HG03139 (cell line): ENCODE data around the gene DHRS7C.

Experiments
- ATAC-seq: cut with Tn5 transposase; IDR thresholded peaks from one replicate; pipeline ENCODE4 v1.9.1; 2021; ENCODE audit not compliant: unreplicated experiment

Gene DHRS7C, protein sequence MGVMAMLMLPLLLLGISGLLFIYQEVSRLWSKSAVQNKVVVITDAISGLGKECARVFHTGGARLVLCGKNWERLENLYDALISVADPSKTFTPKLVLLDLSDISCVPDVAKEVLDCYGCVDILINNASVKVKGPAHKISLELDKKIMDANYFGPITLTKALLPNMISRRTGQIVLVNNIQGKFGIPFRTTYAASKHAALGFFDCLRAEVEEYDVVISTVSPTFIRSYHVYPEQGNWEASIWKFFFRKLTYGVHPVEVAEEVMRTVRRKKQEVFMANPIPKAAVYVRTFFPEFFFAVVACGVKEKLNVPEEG

DNA sequence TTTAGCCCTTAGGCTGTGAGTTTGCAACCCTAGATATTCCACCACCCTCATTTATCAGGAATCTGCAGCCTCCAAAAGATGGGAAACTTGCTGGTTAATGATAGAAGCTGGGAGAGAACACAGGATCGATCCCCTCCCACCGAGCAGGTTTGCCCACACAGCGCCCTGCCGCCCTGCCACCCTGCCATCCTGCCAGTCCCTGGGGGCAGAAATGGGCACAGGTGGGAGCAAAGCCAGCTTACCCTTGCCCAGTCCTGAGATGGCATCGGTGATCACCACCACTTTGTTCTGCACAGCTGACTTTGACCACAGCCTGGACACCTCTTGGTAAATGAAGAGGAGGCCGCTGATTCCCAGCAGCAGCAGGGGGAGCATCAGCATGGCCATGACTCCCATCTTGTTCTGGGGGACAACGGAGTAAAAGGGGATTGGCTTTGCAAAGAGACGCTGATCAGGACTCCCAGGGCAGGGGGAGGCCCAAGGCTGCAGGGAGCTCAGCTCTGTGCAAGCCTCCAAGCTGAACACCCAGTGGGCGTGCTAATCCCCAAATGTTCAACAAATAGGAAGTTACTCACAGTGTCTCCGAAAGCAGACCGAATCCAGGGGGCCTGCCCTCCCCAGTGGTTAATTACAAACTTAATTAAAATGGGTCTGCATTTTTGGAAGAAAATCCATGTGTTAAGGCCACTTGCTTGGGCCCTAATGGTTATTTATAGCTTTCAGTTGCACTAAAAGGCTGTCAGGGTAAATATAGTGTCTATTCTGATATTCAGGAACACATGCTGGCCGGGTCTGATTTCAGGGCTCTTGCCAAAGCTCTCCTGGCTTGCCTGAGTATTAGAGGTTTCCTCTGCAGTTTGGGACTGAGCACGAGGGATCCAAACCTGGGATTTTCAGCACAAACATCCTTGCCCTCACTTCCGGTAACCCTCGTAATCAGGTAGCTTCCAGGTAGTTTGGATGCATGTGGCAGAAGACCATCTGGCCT, at the start of gene DHRS7C:
TSS of gene DHRS7C (minus strand) at position 704 of the 988 bp plus-strand sequence. CDS start at position 396, 308 bp downstream.
- no peak for ATAC-seq

DNA sequence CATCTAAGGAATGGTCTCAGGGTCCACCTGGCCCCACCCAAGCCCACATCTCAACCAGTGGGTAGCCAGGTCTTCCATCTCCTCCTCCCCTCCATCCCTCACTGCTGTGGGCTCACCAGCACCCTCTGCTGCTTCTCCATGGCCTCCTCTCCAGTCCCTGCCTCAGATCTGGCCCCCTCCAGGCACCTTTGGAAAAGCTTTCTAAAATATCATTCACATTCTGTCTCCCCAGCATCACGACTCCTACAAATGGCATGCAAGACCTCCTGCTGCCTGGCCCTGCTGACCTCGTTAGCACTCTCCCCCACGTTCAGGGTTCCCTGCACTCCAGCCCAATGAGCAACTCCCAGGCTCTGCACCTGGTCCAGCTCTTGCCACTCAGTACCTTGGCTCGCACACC, 48.0 kb upstream of the DHRS7C start:
- no peak for ATAC-seq

DNA sequence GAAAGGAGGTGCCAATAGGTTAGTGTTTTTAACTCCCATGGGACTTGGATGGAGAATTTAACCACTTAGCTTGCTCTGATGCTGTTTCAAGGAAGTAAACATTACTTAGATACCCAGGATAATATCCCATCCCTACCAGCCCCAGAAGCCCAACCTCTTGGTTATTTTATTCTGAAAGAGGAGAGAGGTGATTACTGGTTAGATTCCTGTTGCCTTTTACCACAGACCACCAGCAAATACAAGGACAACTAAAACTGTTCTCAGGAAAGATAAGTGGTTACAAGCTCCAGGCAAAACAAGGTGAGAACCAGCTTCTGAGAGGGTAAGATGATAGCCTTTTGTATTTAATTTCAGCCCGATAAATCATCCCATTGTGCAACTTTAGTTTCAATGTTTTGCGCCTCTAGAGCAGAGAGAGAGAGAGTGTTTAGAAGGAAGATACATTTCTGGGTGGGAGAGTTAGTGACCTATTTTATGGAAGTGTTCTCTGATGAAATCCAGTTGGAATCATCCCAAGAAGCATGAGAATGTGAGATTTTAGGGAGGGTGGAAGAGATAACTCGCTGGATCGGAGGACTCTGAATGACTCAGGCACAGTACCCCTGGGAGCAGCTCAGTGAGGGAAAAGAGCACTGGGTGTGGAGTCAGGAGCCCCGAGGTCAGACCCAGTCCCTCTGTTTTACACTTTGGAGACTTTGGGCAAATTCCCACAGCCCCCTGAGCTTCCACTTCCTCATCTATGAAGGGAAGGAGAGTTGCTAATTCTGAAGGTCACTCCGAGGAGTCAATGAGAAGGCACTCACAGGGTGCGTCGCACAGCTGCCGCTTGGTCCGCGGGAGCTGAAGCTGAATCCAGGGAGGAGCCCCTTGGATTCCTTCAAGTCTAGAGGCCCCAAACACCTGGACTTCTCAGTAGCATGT, 46.4 kb upstream of the DHRS7C start:
- ATAC-seq: no peak

DNA sequence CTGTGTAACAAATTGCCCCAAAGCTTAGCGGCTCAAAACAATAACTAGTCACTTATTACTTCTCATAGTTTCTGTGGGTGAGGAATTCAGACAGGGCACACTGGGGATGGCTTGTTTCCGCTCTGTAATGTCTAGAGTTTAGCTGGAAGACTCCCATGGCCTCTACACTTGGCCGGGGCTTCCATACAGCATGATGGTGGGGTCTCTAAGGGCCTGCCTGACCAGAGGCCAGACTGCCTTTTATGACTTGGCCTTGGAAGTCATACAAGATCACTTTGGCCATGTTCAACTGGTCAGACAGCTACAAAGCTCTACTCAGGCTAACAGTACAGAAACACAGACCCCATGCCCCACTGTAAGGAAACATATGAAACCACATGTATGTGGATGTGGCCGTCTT, 42.5 kb upstream of the DHRS7C start:
- ATAC-seq: no peak

DNA sequence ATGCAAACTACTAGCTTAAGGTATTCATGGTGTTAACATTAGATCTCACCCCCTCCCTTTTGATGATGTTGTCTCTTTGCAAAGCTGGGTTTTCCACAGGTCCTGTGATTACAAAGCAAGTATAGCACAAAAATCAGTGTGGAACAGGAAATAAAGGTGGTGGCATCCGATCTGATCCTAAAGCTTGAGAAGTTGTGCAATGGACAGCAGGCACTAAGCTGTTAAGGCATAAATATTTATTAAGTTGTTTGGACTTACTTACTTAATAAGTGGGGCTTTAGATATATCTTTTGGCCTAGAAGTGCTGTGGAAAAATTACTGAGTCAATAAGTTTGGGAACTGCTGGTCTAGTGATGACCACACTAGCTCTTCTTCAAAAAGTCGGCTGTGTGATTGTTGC, 39.3 kb upstream of the DHRS7C start:
- no peak for ATAC-seq

DNA sequence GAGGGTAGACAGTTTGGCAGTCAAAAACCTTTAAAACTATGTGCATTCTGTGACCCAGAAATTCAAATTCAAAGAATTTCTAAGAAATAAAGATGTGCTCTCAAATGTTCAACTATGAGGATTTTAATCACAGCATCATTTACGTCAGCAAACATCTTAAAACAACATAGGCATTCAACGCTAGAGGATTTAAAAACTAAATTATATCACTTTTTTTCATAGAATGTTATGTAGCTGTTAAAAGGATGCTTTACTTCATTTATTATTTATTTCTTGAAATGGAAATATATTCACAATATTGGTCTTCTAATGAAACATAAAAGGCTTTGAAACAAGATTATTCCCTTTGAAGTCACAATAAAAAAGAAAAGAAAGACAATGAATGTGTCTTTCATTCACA, 38.0 kb upstream of the DHRS7C start:
- ATAC-seq: no peak

DNA sequence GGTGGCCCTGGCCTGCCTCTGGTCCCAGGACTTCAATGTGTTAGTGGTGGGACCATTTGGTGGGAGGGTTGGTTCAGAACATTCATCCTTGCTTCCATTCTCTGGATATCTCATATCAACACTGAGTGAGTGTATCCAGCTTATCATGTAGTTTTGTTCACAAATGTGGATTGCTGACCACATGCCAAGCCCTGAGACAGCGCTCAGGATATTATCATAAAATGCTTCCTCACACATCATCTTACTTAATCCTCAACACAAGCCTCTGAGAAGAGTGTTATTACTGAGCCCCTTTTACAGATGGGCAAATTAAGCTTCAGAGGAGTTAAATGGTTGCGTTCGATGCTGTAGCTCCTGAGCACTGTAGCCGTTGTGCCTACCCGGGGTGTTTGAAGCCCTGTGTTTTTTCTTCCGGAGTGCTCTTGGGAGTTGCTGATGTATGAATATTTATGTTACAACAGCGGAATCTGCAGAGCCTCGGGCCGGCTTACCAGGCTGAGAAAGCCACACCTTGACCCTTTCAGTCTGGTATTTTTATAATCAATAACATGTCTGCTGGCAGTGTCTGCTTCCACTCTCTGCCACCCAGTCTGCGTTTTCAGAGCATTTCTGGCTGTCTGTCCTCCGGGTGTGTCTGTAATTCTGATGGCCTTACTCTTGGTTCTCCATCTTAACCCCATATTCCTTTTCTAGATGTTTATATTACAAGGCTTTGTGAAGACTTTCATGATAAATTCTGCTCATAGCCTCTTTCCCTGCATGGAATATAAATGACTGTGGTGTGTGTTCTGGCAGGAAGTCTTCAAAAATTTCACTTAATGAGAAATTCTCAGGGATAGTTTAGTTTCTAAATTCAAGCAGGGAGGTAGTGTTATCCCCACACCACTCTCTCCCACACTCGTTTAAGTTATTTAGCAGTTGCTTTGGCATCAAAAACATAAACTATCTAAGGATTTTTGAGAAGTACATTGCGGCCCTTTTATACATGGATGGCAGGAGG, 37.2 kb upstream of the DHRS7C start:
- no peak for ATAC-seq

DNA sequence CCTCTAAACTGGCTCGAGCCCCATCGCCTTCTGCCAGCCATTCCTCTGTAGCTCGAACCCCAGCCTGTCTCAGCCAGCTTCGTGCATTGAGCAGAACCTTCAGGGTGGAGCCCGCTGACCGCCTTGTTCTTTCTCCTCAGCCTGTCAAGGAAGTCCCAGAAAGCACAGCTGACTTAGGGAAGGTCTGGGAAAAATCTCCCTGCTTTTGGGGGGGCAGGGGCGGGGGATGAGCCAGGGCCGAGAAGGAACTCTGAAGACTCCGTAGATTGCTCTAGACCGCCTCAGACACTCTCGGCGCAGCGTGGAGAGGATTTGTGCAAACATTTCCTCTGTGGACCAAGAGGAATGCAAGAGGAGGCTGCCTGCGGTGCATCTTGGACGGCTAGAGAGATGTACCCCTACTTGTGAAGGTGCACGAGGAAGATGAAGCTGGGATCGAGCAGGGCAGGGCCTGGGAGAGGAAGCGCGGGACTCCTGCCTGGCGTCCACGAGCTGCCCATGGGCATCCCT, 34.3 kb upstream of the DHRS7C start, which contains the start of gene GLP2R:
TSS of gene GLP2R (plus strand) at position 284 of the 510 bp plus-strand sequence. CDS start at position 424, 140 bp downstream.
- no peak for ATAC-seq

DNA sequence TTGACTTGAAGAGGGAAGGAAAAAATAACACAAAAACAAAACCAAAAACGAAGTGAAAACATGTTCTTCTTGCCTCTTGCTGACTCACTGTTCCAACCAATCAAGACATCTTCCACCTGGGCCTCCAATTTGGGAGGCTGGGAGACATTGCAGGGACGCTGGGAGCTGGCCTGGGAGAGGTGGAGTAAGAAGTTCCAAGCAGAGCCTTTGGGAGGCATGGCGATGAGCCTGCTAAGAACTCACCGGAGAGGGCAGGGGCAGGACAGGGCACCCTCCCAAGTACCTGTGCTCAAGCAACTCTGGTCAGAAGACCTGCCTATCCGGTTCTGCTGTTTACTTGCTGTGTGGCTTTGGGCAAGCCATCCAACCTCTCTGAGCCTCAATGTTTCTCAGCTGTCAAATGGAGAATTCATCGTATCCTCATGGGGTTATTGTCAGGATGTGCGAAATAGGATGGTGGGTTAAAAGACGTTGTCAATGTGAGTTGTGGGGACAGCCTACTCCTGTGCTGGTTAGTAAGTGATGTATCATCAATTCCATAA, 33.5 kb upstream of the DHRS7C start:
- no peak for ATAC-seq

DNA sequence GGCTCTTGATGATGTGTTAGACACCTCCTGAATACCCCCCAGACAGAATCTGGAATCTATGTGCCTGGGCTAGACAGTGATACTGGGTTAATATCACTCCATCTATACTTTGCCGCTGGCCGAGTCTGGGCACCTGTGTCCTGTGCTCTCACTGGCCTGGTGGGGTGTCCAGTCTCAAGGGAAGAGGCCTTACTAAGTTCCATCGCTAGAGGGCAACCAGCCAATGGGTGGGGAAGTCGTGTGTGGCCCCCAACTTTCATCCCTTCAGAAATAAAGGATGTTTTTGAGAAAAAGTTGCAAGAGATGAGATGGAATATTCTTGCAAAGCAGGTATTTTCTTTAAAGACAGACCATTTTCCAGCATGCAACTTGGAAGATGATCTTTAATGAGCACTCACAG, 32.7 kb upstream of the DHRS7C start:
- no peak for ATAC-seq

DNA sequence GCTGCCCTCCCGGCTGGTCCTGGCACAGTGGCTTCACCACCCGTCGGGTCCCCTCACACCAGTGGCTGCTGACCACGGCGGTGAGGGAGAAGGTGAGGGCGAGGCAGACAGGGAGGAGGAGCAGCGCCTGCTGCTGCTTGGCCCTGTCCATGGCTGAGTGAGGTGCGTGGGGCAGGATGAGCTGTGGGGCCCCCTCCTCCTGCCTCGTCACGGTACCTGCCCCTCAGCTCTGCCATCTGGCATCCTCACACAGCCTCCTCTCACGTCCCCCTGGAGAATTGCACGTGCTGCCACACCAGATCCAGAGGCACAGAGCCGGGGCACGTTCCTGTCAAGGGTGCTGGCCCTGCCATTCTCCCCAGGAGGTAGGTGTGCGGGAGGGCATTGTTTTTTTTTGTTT, 30.5 kb upstream of the DHRS7C start, which contains the start of gene GSG1L2:
TSS of gene GSG1L2 (minus strand) at position 159 of the 400 bp plus-strand sequence. CDS start at position 151, 8 bp downstream.
- no peak for ATAC-seq

DNA sequence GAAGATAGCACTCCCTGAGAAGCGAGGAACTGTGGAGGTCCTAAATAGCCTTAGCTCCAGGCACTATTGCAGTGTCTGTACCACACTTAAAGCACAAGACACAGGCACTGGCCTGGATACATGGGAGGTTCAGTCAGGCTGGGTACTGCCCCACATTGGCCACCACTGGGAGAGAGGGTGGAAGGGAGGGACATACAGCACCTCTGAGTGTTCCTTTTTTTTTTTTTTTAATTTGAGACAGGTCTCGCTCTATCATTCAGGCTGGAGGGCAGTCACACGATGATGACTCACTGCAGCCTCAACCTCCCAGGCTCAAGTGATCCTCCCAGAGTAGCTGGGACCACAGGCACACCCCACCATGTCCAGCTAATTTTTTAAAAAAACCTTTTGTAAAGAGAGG, 29.1 kb upstream of the DHRS7C start:
- no peak for ATAC-seq

DNA sequence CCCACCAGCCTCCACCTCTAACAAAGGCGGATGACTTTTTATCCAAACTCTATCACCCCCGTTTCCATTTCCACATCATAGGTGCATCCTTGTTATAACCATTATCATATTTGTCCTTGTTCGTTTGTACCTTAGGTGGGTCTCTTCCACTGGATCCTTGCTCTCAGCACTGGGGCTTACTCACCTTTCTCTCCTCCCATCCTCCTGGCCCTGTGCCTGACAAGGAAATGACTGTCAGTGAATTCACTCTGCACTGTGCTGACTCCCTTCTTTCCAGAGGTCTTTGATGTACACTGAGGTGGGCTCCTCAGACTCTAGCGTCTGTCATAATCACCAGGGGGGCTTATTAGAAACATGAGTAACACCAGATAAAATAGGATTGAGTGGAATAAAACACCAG, 27.4 kb upstream of the DHRS7C start:
- no peak for ATAC-seq

DNA sequence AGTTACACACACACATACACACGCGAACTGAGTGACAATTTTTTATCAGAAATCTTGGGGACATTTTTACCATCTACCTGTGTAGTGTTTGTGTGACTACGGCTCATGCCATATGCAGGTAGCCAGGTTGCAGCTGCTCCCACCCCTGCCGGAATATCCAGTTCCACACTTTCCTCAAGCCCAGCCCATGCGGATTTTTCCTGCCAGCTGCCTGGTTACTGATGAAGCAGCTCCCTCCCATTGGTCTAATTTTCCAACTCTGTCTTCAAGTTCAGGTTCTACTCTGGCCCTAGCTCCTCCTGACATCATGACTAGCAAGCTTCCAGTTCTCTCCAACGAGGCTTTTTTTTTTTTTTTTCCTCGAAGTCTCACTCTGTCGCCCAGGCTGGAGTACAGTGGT, 25.7 kb upstream of the DHRS7C start:
- ATAC-seq: no peak

DNA sequence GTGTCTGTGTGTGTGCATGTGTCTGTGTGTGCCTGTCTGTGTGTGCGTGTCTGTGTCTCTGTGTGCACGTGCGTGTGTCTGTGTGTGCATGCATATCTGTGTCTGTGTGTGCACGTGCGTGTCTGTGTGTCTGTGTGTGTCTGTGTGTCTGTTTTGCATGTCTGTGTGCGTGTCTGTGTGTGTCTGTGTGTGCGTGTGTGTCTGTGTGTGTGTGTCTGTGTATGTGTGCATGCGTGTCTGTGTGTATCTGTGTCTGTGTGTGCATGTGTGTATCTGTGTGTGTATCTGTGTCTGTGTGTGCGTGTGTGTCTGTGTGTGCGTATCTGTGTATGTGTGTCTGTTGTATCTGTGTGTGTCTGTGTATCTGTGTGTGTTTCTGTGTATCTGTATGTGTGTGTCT, 25.1 kb upstream of the DHRS7C start:
- ATAC-seq: no peak

DNA sequence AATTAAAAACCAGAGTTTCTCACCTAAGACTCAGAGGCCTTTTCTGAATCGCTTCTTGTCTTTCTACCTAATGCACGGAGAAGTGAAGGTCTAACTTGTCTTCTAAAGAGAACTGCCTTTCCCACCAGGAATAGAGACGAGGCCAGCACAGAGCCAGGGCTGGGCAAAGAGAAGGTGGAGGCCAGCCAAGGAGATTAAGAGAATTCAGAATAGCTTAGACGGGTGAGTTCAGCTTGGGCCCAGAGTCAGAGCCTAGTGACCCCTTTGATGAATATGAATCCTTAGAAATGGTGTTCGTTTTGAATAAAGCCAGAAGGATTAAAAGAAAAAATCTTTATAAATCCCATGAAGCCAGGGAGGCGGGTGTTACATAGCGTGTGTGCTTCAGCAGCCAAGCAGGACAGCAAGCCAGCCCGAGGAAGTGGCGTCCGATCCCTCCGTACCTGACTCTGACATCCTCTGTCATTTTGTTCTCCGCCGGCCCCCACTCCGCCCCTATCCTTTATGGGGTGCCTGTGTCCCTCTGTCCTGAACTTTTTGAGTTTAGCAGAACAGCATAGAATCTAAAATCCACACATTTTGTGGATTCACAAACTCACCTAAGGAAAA, 23.0 kb upstream of the DHRS7C start:
- no peak for ATAC-seq

DNA sequence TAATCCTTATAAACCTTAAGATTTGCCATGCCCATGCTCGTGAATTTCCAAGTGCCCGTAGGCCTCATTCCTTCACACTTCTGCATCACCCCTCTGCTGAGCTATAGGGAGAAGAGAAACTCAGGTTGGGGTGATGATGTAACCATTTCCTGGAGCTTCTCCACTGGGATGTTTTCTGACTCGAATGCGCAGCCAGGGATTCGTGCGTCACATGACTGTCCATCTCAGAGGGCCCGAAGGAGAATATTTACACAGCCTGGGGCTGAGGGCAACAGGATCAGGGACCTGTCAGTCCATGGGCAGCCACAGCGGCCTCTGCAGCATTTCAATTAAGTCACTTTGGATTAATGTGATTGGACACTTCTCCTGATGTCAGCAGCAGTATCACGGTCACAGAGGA, 21.8 kb upstream of the DHRS7C start:
- no peak for ATAC-seq

DNA sequence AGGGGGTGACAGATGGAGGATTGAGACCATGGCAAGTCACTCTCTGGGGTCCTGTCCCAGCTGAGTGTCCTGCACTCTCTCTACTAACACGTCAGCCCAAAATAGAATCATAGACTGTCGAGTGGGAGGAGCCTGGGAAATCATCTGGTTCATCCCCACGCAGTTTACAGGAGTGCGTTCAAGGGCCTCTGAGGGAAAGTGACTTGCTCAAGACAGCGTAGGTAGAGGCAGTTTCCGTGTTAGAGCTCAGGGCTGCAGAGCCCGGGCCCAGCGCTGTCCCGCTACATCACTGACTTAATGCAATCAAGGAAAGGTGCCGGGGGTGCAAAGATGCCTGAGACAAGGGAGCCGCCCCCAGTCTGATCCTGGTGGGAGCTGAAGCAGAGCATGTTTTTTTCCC, 20.1 kb upstream of the DHRS7C start:
- no peak for ATAC-seq

DNA sequence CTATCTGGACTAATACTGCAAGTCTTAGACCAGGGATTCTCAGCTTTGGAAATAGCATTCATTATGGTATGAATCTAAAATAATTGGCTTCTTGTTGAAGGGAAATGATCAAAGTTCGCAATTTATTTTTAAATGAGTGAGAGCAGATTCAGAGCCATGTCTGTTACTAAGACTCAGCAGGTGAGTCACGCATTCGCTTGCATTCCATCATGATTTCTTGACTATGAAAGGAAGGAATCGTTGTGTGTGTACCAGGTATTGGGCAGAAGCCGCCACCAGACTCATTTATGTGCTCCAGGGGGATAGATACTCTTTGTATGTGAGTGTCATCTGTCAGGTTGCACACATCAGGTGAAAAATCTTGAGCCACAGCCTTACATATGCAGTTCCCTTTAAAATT, 19.7 kb upstream of the DHRS7C start:
- ATAC-seq: no peak
